ENCODE measurements around the gene CATSPERB.

Gene CATSPERB

GRCh38 chr14:91719839-91720238 lies 12.0 kb downstream of the CATSPERB start:
- TF ChIP-seq CTCF (IDR thresholded peaks at IDR 0.05; ENCODE audit: low read depth, low read length) = no peak
- H3K4me3 ChIP-seq (ENCODE audit: low read depth, low read length) = no peak overlapping the region

- no peak for TF ChIP-seq CTCF (IDR thresholded peaks at IDR 0.05; ENCODE audit: low read depth, low read length)
- H3K4me3 ChIP-seq (ENCODE audit: low read depth, low read length) = no peak overlapping the region
Observed at GRCh38 chr14:91716999-91717398, 14.9 kb downstream of the CATSPERB start.

GRCh38 chr14:91714805-91715204 lies 17.1 kb downstream of the CATSPERB start:
- no peak overlapping the region for H3K4me3 ChIP-seq (ENCODE audit: low read depth, low read length)
- TF ChIP-seq CTCF (IDR thresholded peaks at IDR 0.05; ENCODE audit: low read depth, low read length) = no peak

- no peak for TF ChIP-seq CTCF (IDR thresholded peaks at IDR 0.05; ENCODE audit: low read depth, low read length)
- no peak overlapping the region for H3K4me3 ChIP-seq (ENCODE audit: low read depth, low read length)
Observed at GRCh38 chr14:91708795-91709194, 23.1 kb downstream of the CATSPERB start.

GRCh38 chr14:91706996-91707395 lies 24.9 kb downstream of the CATSPERB start:
- no peak overlapping the region for H3K4me3 ChIP-seq (ENCODE audit: low read depth, low read length)
- TF ChIP-seq CTCF (IDR thresholded peaks at IDR 0.05; ENCODE audit: low read depth, low read length) = no peak

GRCh38 chr14:91694643-91695042 lies 37.2 kb downstream of the CATSPERB start:
- H3K4me3 ChIP-seq (ENCODE audit: low read depth, low read length) = no peak overlapping the region

GRCh38 chr14:91693346-91693745 lies 38.5 kb downstream of the CATSPERB start:
- no peak for TF ChIP-seq CTCF (IDR thresholded peaks at IDR 0.05; ENCODE audit: low read depth, low read length)
- no peak overlapping the region for H3K4me3 ChIP-seq (ENCODE audit: low read depth, low read length)

More at GRCh38 chr14:91694643-91695042, 37.2 kb downstream of the CATSPERB start:
- no peak for TF ChIP-seq CTCF (IDR thresholded peaks at IDR 0.05; ENCODE audit: low read depth, low read length)

All from WI38 (cell line).